K562 (cell line): ENCODE results near the gene MGAT5. TPM values are rescaled to one million over a fixed set of nuclear protein-coding genes. Genes with fewer than 3 reads are reported as not detected.

Source experiments
- ATAC-seq: fragments of 200-7000 bp; cut with Tn5 transposase; 3 replicates; pipeline ENCODE4 v1.9.1; 2020; ENCODE audit warnings: moderate library complexity
- BruUV-seq: library from RNA; stranded (reverse); fragments of 400-500 nt; replicated peaks from 2 replicates; lab custom pipeline; 2021; lab: Mats Ljungman, UMichigan
- CTCF ChIA-PET: fragments of 300-600 bp; formaldehyde crosslinking; extraction: SDS; loops from one replicate; lab custom pipeline; 2021; ENCODE audit warnings: low intra/inter-chr PET ratio; lab: Yijun Ruan, JAX
- POLR2A ChIA-PET: fragments of 300-600, 350-650 bp; sonication (Branson Sonifier 250); formaldehyde crosslinking; extraction: SDS; loops from one replicate; lab custom pipeline; 2021; ENCODE audit warnings: antibody characterized with exemption, inconsistent platforms; lab: Yijun Ruan, JAX
- DNase-seq, 4 experiments: peaks; one replicate each; pipeline versions ENCODE4 v3.0.0 to v3.0.0-alpha.2; 2011 to 2018; ENCODE audit warnings: low spot score in 3 of 4, mixed read lengths in 3 of 4; ENCODE audit errors: extremely low read depth in 1 of 4
- FAIRE-seq: peaks from 2 replicates; lab custom pipeline; 2011; peaks lifted over from hg19 to GRCh38; lab: Jason Lieb, UNC
- H2AFZ ChIP-seq: 2 replicates; pipeline ENCODE4 v1.6.0; 2011; ENCODE audit warnings: low read depth, low read length, control low read depth, inconsistent platforms
- H3K27ac ChIP-seq: fragments of 200-600 bp; 3 replicates; pipeline ENCODE4 v1.8.0; 2011; ENCODE audit warnings: low read depth, mild to moderate bottlenecking, control low read depth, inconsistent platforms, low read length, moderate library complexity, mixed read lengths; ENCODE audit errors: extremely low read depth
- H3K27me3 ChIP-seq, 2 experiments: fragments of 300-600 bp in 1 of 2; 2 replicates in 1 of 2; 3 replicates in 1 of 2; pipeline versions ENCODE4 v1.6.0 to v1.8.0; 2011; ENCODE audit warnings: inconsistent platforms in 2 of 2, low read length in 2 of 2, mild to moderate bottlenecking in 1 of 2, mixed read lengths in 1 of 2, moderate library complexity in 1 of 2; ENCODE audit not compliant: control insufficient read depth in 2 of 2, insufficient read depth in 2 of 2
- H3K36me3 ChIP-seq: fragments of 300-600 bp; 3 replicates; pipeline ENCODE4 v1.8.0; 2011; ENCODE audit warnings: mild to moderate bottlenecking, low read length, inconsistent platforms; ENCODE audit not compliant: control insufficient read depth, insufficient read depth
- H3K4me1 ChIP-seq, 2 experiments: fragments of 200-600 bp in 1 of 2; replicated peaks in 1 of 2; 2 replicates in 1 of 2; 3 replicates in 1 of 2; pipeline versions ENCODE4 v1.5.1 to v1.8.0; 2011; ENCODE audit warnings: inconsistent platforms in 2 of 2, low read length in 2 of 2, mild to moderate bottlenecking in 1 of 2, mixed read lengths in 1 of 2, moderate library complexity in 1 of 2; ENCODE audit not compliant: control insufficient read depth in 2 of 2, insufficient read depth in 2 of 2
- H3K4me2 ChIP-seq: 2 replicates; pipeline ENCODE4 v1.6.1; 2011; ENCODE audit warnings: low read length, control low read depth, inconsistent platforms, mixed read lengths; ENCODE audit not compliant: insufficient read depth
- H3K4me3 ChIP-seq: fragments of 200-600 bp; sonication (generic), shearing (Covaris generic); 2 replicates; pipeline ENCODE4 v1.5.1; 2016; ENCODE audit warnings: control low read depth, inconsistent platforms
- H3K79me2 ChIP-seq: fragments of 200-600 bp; 3 replicates; pipeline ENCODE4 v1.8.0; 2011; ENCODE audit warnings: low read length, inconsistent platforms; ENCODE audit not compliant: control insufficient read depth, insufficient read depth
- H3K9ac ChIP-seq, 2 experiments: 2 replicates each; pipeline versions ENCODE4 v1.6.0 to v1.6.1; 2011; ENCODE audit warnings: low read depth in 2 of 2, low read length in 2 of 2, control low read depth in 1 of 2, inconsistent platforms in 1 of 2, mild to moderate bottlenecking in 1 of 2, mixed read lengths in 1 of 2; ENCODE audit not compliant: insufficient read depth in 1 of 2
- H3K9me1 ChIP-seq: one replicate; pipeline ENCODE4 v1.6.0; 2011; ENCODE audit warnings: inconsistent platforms, mild to moderate bottlenecking, low read length, moderate library complexity; ENCODE audit not compliant: control insufficient read depth, insufficient read depth
- H3K9me3 ChIP-seq: replicated peaks from 2 replicates; pipeline ENCODE4 v1.5.1; 2011; ENCODE audit warnings: low read depth, low read length, inconsistent platforms; ENCODE audit not compliant: control insufficient read depth, insufficient read depth
- H4K20me1 ChIP-seq: replicated peaks from 2 replicates; pipeline ENCODE4 v1.6.1; 2011; ENCODE audit warnings: low read length, inconsistent platforms, mixed read lengths; ENCODE audit not compliant: control insufficient read depth, insufficient read depth
- NFE2 ChIP-seq: IDR thresholded peaks from 2 replicates; pipeline ENCODE4 v1.6.1; 2014; ENCODE audit warnings: antibody characterized with exemption, low read depth
- POLR3G ChIP-seq: IDR thresholded peaks from 2 replicates; pipeline ENCODE4 v1.6.1; 2011; ENCODE audit not compliant: insufficient read length, insufficient replicate concordance; ENCODE audit errors: extremely low read depth
- RFX5 ChIP-seq: IDR thresholded peaks from 2 replicates; pipeline ENCODE4 v1.6.1; 2011; ENCODE audit warnings: low read depth, mild to moderate bottlenecking, improper control_type of control experiment, low read length
- SMAD1 ChIP-seq: fragments of 150-350 bp; IDR thresholded peaks from 2 replicates; pipeline ENCODE4 v1.6.1; 2014; ENCODE audit warnings: low read length, low read depth; ENCODE audit not compliant: partially characterized antibody
- TAF9B ChIP-seq: fragments of 450-650 bp; IDR thresholded peaks from 2 replicates; pipeline ENCODE4 v1.6.1; 2018; ENCODE audit warnings: mild to moderate bottlenecking; ENCODE audit not compliant: partially characterized antibody
- ZBTB9 ChIP-seq: fragments of 450-650 bp; formaldehyde crosslinking; IDR thresholded peaks from 2 replicates; pipeline ENCODE4 v1.4.0; 2020; ENCODE audit warnings: mild to moderate bottlenecking, moderate library complexity
- ZNF12 ChIP-seq: sonication (generic); formaldehyde crosslinking; IDR thresholded peaks from 2 replicates; pipeline ENCODE4 v1.4.0; 2020; ENCODE audit warnings: mild to moderate bottlenecking, missing genetic modification reagents
- WGBS: fragments of 100-300 bp; shearing (Covaris generic); methylation state at CpG from one replicate; pipeline ENCODE4 v1.1.6; 2016; ENCODE audit warnings: low coverage, mixed read lengths; ENCODE audit not compliant: insufficient coverage; ENCODE audit errors: missing lambda C conversion rate; 5-methylcytosine and 5-hydroxymethylcytosine counted together
- in situ Hi-C: fragments of 300-500 bp; cut with MboI; formaldehyde crosslinking; loops from 4 replicates; pipeline ENCODE4 v1.15.0; 2018; ENCODE audit warnings: inconsistent platforms, mixed read lengths
- intact Hi-C: fragments of 100-400 bp; cut with micrococcal nuclease; formaldehyde crosslinking; loops from 2 replicates; pipeline ENCODE4 v1.14.2; 2022
- polyA plus RNA-seq, 8 experiments: library from polyadenylated mRNA; depleted of rRNA in 4 of 8; stranded (reverse) in 5 of 8; unstranded in 3 of 8; fragments of >200 nt; fragmentation: Nextera tagmentation in 2 of 8; fragmentation: Illumina TruSeq in 1 of 8; extraction: Ambion mirVana in 2 of 8; extraction: Trizol in 1 of 8; gene quantifications; 2 replicates each; pipeline versions ENCODE4 v1.2.1 to v1.2.3, GENCODE V29; 2011 to 2014; ENCODE audit warnings: inconsistent platforms in 1 of 8, missing spikeins in 1 of 8
- total RNA-seq, 7 experiments: library from RNA; depleted of rRNA in 6 of 7; stranded (reverse); fragments of >200 nt in 6 of 7; fragmentation: Illumina TruSeq in 2 of 7; extraction: Trizol in 2 of 7; gene quantifications; 2 replicates each; pipeline versions ENCODE4 v1.2.1 to v1.2.3, GENCODE V29; 2011 to 2021; ENCODE audit warnings: low replicate concordance in 1 of 7

Gene MGAT5
- total and polyA plus RNA-seq, 9 of the 15 experiments (the other 6 are each of a cell fraction or from before 2014, with no cell fraction given) = 1.6 to 18.6 (median 11.1) TPM

GRCh38 chr2:134462275-134462674 is 208.4 kb downstream of the MGAT5 start (continued):
- no peak for TF ChIP-seq ZBTB9 (CRISPR knock-in tag)
- no peak for TF ChIP-seq TAF9B
- no peak for TF ChIP-seq RFX5
- no peak for TF ChIP-seq POLR3G
- no peak for TF ChIP-seq SMAD1

GRCh38 chr2:134462791-134463698 is 209.2 kb downstream of the MGAT5 start:
- in situ Hi-C loops (loop anchor here (5.0 kb wide), 1 partner anchor 439 kb away; no protein-coding TSS in a partner anchor), intact Hi-C loops (no loop called here)
- POLR2A ChIA-PET = no interaction called here
- no peak for TF ChIP-seq ZNF12
- TF ChIP-seq NFE2 = peak; percentile 20; the same call in 1 of the 2 replicates
- Histone ChIP-seq H3K27me3 (peaks cover 9 to 69% of the 10 kb centered on the region in 2 experiments), H3K36me3 (no peaks in the 10 kb centered on the region), H3K4me1 (no peaks in the 10 kb centered on the region), H2AFZ (no peak overlapping the region), H3K4me2 (no peak overlapping the region), H4K20me1 (peaks cover 15% of the 10 kb centered on the region; the same call in 1 of the 2 replicates), H3K27ac (no peak overlapping the region), H3K79me2 (no peaks in the 10 kb centered on the region), H3K9ac (no peak overlapping the region), H3K9me1 (no peaks in the 10 kb centered on the region), H3K9me3 (no peaks in the 10 kb centered on the region), H3K4me3 (no peak overlapping the region)
- no peak for DNase-seq
- ATAC-seq = no peak
- no peak for FAIRE-seq
- 4% methylated on average over 11 of the region's 11 CpGs for WGBS
- CTCF ChIA-PET = no interaction called here
- no TSS peak for BruUV-seq
